ENCODE measurements around the gene MICU1. TPM values are rescaled to one million over a fixed set of nuclear protein-coding genes. Genes with fewer than 3 reads are reported as not detected.

The MICU1 gene
- total and polyA plus RNA-seq, 2 donors (not counting 3 experiments of a cell fraction or from before 2014, with no cell fraction given), result 27.5 to 48.0 TPM

DNA sequence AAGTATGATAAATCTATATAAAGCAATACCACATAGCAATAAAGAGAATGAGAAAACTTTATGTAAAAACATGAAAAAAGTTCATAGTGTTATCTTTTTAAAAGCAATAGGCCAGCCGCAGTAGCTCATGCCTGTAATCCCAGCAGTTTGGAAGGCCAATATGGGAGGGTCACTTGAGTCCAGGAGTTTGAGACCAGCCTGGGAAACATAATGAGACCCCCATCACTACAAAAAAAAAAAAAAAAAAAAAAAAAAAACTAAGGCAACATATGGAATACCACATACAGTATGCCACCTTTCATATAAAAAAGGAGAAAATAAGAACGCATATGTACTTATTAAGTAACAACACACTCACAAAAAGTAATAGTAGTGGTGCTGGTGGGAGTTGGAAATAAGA, 52.8 kb downstream of the MICU1 start:
- FAIRE-seq, result no peak
- Histone ChIP-seq H3K4me3 (replicated peaks in 1 of 3; ENCODE audit: insufficient read depth in 1 of 3, low read depth in 1 of 3, low read length in 3 of 3) (no peak overlapping the region), H3K27ac (ENCODE audit: insufficient read depth, low read depth, low read length) (no peak overlapping the region), H3K36me3 (ENCODE audit: control insufficient read depth in 2 of 2, extremely low read depth in 1 of 2, insufficient read depth in 2 of 2, low read length in 2 of 2) (no peaks in the 10 kb centered on the region), H3K4me1 (ENCODE audit: control insufficient read depth, extremely low read depth, insufficient read depth, low read length) (no peaks in the 10 kb centered on the region), H3K9me3 (replicated peaks; ENCODE audit: control insufficient read depth, insufficient read depth, low read length) (no peaks in the 10 kb centered on the region), H4K20me1 (replicated peaks; ENCODE audit: control insufficient read depth, extremely low read depth, insufficient read depth, low read length) (no peaks in the 10 kb centered on the region), H3K27me3 (ENCODE audit: control insufficient read depth in 2 of 2, insufficient read depth in 2 of 2, low read length in 2 of 2) (no peaks in the 10 kb centered on the region), H3K79me2 (ENCODE audit: control insufficient read depth, insufficient read depth, low read length) (no peaks in the 10 kb centered on the region), H3K9ac (replicated peaks; ENCODE audit: extremely low read depth, insufficient read depth, low read length) (no peak overlapping the region), H3K9me1 (replicated peaks; ENCODE audit: control insufficient read depth, extremely low read depth, insufficient read depth, low read length) (no peaks in the 10 kb centered on the region), H3K4me2 (ENCODE audit: insufficient read depth, low read length) (no peak overlapping the region), H2AFZ (ENCODE audit: low read depth, low read length) (no peak overlapping the region)
- TF ChIP-seq JUN (IDR thresholded peaks at IDR 0.05; ENCODE audit: borderline replicate concordance, insufficient read depth, insufficient read length, low read depth) (no peak), GATA2 (IDR thresholded peaks at IDR 0.05; ENCODE audit: insufficient read depth, insufficient read length, low read depth, low read length) (no peak)
- DNase-seq (ENCODE audit: low read depth, low spot score), result no peak
- BruUV-seq (replicated peaks), result no TSS peak
- ChIA-PET POLR2A (no interaction called here), CTCF (no interaction called here)
- dilution Hi-C loops (cut with MboI; ENCODE audit: extremely low pct_ligation_motif_present, low sequenced_read_pairs), result no loop called here
- intact Hi-C loops (cut with micrococcal nuclease), result no loop called here

DNA sequence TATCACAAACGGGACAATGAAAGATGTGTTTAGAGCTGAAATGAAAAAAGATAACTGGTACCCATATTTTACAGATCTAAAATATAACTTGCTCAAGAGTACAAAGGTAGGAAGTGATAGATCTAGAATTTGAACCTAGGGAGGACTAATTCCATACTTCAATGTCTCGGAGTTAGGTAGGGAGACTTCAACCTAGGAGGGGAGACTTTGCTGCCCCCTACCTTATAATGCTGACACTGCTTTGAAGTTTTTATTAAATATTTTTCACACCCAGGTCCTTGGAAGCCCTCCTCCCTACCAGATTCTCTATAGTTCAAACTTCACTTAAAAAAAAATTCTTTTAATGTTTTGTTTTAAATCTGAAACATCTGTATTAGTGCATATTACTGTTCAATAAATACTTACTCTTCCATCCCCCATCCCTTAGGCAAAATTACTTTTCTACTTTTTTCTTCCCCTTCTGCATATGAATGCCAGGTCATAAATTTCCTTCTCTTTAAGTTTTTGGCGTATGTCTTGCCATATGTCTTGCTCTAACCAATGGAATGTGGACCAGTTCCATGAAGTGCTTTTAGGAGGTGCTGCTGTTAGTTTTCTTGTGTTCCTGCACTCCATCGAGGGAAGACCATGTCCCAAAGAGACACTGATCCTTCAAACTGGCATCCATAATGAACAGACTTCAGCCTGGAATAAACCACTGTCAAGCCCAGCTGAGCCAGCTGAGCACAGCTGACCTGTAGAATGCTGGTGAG, 57.8 kb downstream of the MICU1 start:
- H3K4me2 ChIP-seq (ENCODE audit: insufficient read depth, low read length), result no peak overlapping the region
- H4K20me1 ChIP-seq (replicated peaks; ENCODE audit: control insufficient read depth, extremely low read depth, insufficient read depth, low read length), result no peaks in the 10 kb centered on the region
- no peak overlapping the region for H3K4me3 ChIP-seq (replicated peaks in 1 of 3; ENCODE audit: insufficient read depth in 1 of 3, low read depth in 1 of 3, low read length in 3 of 3)
- H3K27me3 ChIP-seq (ENCODE audit: control insufficient read depth in 2 of 2, insufficient read depth in 2 of 2, low read length in 2 of 2), result no peaks in the 10 kb centered on the region
- H3K4me1 ChIP-seq (ENCODE audit: control insufficient read depth, extremely low read depth, insufficient read depth, low read length), result no peaks in the 10 kb centered on the region
- intact Hi-C loops (cut with micrococcal nuclease) (no loop called here), dilution Hi-C loops (cut with MboI; ENCODE audit: extremely low pct_ligation_motif_present, low sequenced_read_pairs) (no loop called here)
- no peak overlapping the region for H3K9ac ChIP-seq (replicated peaks; ENCODE audit: extremely low read depth, insufficient read depth, low read length)
- no peak overlapping the region for H2AFZ ChIP-seq (ENCODE audit: low read depth, low read length)
- H3K27ac ChIP-seq (ENCODE audit: insufficient read depth, low read depth, low read length), result no peak overlapping the region
- FAIRE-seq (peak; percentile 8), DNase-seq (ENCODE audit: low read depth, low spot score) (peak; percentile 7)
- BruUV-seq (replicated peaks), result no TSS peak
- H3K79me2 ChIP-seq (ENCODE audit: control insufficient read depth, insufficient read depth, low read length), result no peaks in the 10 kb centered on the region
- peaks cover 1 to 2% of the 10 kb centered on the region in 2 experiments for H3K36me3 ChIP-seq (ENCODE audit: control insufficient read depth in 2 of 2, extremely low read depth in 1 of 2, insufficient read depth in 2 of 2, low read length in 2 of 2)
- no peaks in the 10 kb centered on the region for H3K9me3 ChIP-seq (replicated peaks; ENCODE audit: control insufficient read depth, insufficient read depth, low read length)
- no peaks in the 10 kb centered on the region for H3K9me1 ChIP-seq (replicated peaks; ENCODE audit: control insufficient read depth, extremely low read depth, insufficient read depth, low read length)
- TF ChIP-seq, protein P1, sequence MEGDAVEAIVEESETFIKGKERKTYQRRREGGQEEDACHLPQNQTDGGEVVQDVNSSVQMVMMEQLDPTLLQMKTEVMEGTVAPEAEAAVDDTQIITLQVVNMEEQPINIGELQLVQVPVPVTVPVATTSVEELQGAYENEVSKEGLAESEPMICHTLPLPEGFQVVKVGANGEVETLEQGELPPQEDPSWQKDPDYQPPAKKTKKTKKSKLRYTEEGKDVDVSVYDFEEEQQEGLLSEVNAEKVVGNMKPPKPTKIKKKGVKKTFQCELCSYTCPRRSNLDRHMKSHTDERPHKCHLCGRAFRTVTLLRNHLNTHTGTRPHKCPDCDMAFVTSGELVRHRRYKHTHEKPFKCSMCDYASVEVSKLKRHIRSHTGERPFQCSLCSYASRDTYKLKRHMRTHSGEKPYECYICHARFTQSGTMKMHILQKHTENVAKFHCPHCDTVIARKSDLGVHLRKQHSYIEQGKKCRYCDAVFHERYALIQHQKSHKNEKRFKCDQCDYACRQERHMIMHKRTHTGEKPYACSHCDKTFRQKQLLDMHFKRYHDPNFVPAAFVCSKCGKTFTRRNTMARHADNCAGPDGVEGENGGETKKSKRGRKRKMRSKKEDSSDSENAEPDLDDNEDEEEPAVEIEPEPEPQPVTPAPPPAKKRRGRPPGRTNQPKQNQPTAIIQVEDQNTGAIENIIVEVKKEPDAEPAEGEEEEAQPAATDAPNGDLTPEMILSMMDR (IDR thresholded peaks at IDR 0.05; ENCODE audit: extremely low read depth in 1 of 2, insufficient read depth in 1 of 2, low read depth in 1 of 2, low read length in 2 of 2), result peak in 1 of 2 donors; percentile 39
- no peak for TF ChIP-seq GATA2 (IDR thresholded peaks at IDR 0.05; ENCODE audit: insufficient read depth, insufficient read length, low read depth, low read length)
- ChIA-PET POLR2A (no interaction called here), CTCF (interaction anchor here (1.7 kb wide), 1 partner anchor 10 kb away, joined by 5 read pairs; no protein-coding TSS in a partner anchor)

All from endothelial cell of umbilical vein (primary cell).